IPS-18c (cell line): ENCODE measurements around the gene ENDOG.
"Not testable (repeated sequence)": the region's sequence is repeated elsewhere in the genome, so short reads cannot be mapped to it uniquely, and the experiment has no call there.

Source experiments
- H3K4me3 ChIP-seq: 2 replicates; pipeline ENCODE4 v1.7.0; 2013; ENCODE audit warnings: low read depth, mild to moderate bottlenecking, low read length, moderate library complexity; ENCODE audit not compliant: insufficient read depth
- H3K9me3 ChIP-seq: one replicate; pipeline ENCODE4 v1.6.1; 2013; ENCODE audit warnings: mild to moderate bottlenecking, low read length, moderate library complexity; ENCODE audit not compliant: control insufficient read depth, insufficient read depth

ENDOG gene

GRCh38 chr9:128845186-128845931 lies 27.1 kb downstream of the ENDOG start:
- H3K4me3 ChIP-seq, result no peak overlapping the region

GRCh38 chr9:128846680-128847030 lies 28.4 kb downstream of the ENDOG start:
- Histone ChIP-seq H3K4me3 (no peak overlapping the region), H3K9me3 (no peaks in the 10 kb centered on the region)

More at GRCh38 chr9:128845186-128845931, 27.1 kb downstream of the ENDOG start:
- H3K9me3 ChIP-seq, result no peaks in the 10 kb centered on the region

- H3K4me3 ChIP-seq, result no peak overlapping the region
- H3K9me3 ChIP-seq, result no peaks in the 10 kb centered on the region
Measured at GRCh38 chr9:128847803-128848202, 29.5 kb downstream of the ENDOG start.

GRCh38 chr9:128851024-128851423 lies 32.7 kb downstream of the ENDOG start:
- not testable (repeated sequence) for H3K9me3 ChIP-seq, H3K4me3 ChIP-seq

- H3K4me3 ChIP-seq, H3K9me3 ChIP-seq: not testable (repeated sequence)
Measured at GRCh38 chr9:128851779-128852600, 33.7 kb downstream of the ENDOG start.

GRCh38 chr9:128852646-128853045 lies 34.3 kb downstream of the ENDOG start:
- H3K9me3 ChIP-seq, H3K4me3 ChIP-seq: not testable (repeated sequence)

- not testable (repeated sequence) for H3K9me3 ChIP-seq, H3K4me3 ChIP-seq
Measured at GRCh38 chr9:128854454-128854853, 36.2 kb downstream of the ENDOG start.

GRCh38 chr9:128858476-128858875 lies 40.2 kb downstream of the ENDOG start:
- H3K4me3 ChIP-seq, H3K9me3 ChIP-seq: not testable (repeated sequence)

- Histone ChIP-seq H3K9me3 (no peaks in the 10 kb centered on the region), H3K4me3 (no peak overlapping the region)
Measured at GRCh38 chr9:128860937-128861336, 42.6 kb downstream of the ENDOG start.

GRCh38 chr9:128861501-128861900 lies 43.2 kb downstream of the ENDOG start:
- no peak overlapping the region for H3K4me3 ChIP-seq
- no peaks in the 10 kb centered on the region for H3K9me3 ChIP-seq

GRCh38 chr9:128862401-128862851 lies 44.1 kb downstream of the ENDOG start:
- no peaks in the 10 kb centered on the region for H3K9me3 ChIP-seq
- no peak overlapping the region for H3K4me3 ChIP-seq

- Histone ChIP-seq H3K4me3 (no peak overlapping the region), H3K9me3 (no peaks in the 10 kb centered on the region)
Measured at GRCh38 chr9:128863647-128864046, 45.3 kb downstream of the ENDOG start.

GRCh38 chr9:128870128-128870940 lies 52.0 kb downstream of the ENDOG start:
- H3K4me3 ChIP-seq, result no peak overlapping the region
- H3K9me3 ChIP-seq, result no peaks in the 10 kb centered on the region

GRCh38 chr9:128870941-128871265 lies 52.6 kb downstream of the ENDOG start:
- H3K9me3 ChIP-seq, H3K4me3 ChIP-seq: not testable (repeated sequence)
